Omental fat pad (tissue), 4 donors: ENCODE results near the gene TAPBP. TPM values are rescaled to one million over a fixed set of nuclear protein-coding genes. Genes with fewer than 3 reads are reported as not detected.
A peak's percentile ranks its signal among the peaks of the same experiment; 100 is the strongest.
"Not testable (repeated sequence)": the region's sequence is repeated elsewhere in the genome, so short reads cannot be mapped to it uniquely, and the experiment has no call there.

Experiments
- ATAC-seq: fragments of 150-250 bp; one replicate; pipeline ENCODE4 v1.9.1; 2016; ENCODE audit warnings: mild to moderate bottlenecking, moderate library complexity; ENCODE audit not compliant: low FRiP score
- DNase-seq: peaks from one replicate; pipeline ENCODE4 v3.0.0-alpha.2; 2019; ENCODE audit warnings: low spot score
- CTCF ChIP-seq, 3 donors: fragments of 450-650 bp; IDR thresholded peaks; one replicate each; pipeline ENCODE4 v1.5.1; 2016 to 2017; ENCODE audit warnings: antibody characterized with exemption in 3 of 3, mild to moderate bottlenecking in 3 of 3, moderate library complexity in 2 of 3
- total RNA-seq, 4 donors: library from RNA; depleted of rRNA; stranded (reverse); fragments of >200 nt; gene quantifications; one replicate each; pipeline ENCODE4 v1.1.0, GENCODE V29; 2016

Gene TAPBP
- total RNA-seq, 4 donors from 2014 or later = 50.2 to 90.5 (median 69.1) TPM

DNA sequence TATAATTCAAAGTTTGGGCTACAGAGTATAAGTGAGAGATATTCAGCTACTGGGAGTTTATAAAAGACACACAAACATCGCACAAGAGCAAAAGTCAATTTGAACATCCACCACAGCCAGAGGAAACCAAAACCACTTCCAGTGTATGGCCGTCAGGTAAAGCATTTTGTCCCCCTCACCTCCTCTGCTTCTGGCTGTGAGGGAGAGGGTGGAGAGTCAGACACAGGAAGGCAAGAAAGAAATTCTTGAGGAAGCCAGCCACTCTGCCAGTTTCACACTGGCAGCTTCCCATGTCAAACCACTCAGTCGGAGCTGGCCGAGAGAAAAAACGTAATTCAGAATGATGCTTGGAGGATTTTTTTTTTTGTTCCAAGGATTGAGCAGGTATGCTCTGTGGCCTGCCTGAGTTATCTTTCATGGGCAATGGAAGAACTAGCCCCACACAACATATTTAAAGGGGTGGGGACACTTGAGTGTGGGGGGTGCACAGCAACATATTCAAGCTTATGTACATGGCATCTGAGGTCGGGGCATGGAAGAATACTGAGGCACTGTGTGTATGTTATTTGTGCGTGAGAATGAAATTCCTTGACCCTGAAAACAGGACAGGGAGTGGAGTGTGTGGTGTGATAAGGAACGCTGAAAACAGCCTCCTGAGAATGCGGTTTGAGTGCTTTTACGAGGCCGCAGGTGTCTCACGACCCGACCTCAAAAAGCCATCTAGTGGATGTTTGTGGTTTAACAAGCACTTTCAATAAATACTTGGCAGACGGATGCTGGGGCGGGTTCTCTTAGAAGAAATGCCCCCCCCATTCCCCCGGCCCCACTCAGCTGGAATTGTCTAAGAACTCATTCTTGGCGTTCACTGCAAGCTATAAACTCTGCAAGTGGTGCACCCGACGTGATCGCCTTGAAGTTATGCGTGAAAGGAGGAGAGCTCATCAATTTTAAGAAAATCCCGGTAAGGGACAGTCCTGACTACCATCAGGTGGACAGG is 31.1 kb upstream of the TAPBP start:
- ATAC-seq (peak; percentile 68), DNase-seq (no peak)
- peak in 1 of 3 donors; percentile 12 for TF ChIP-seq CTCF (IDR thresholded peaks at IDR 0.05)

DNA sequence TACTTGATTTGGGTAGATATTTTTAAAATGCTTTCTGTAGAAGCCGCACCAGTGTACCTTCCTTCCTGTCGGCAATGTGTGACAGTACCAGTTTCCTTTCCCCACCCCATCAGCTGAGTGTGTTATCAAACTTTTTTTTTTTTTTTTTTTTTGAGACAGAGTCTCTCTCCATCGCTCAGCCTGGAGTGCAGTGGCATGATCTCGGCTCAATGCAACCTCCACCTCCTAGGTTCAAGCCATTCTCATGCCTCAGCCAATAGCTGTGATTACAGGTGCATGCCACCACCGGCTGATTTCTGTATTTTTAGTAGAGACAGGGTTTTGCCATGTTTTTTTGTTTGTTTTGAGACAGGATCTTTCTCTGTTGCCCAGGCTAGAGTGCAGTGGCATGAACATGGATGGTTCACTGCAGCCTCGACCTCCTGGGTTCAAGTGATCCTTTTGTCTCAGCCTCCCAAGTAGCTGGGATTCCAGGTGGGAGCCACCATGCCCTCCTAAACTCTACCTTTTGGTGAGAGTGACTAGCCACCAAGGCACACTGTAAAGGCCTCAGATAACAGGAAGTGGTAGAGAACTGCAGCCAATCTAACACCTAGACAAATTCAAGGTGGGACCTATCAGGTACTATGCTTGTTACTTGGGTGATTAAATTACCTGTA is 30.2 kb upstream of the TAPBP start:
- TF ChIP-seq CTCF (IDR thresholded peaks at IDR 0.05) = no peak
- ATAC-seq (no peak), DNase-seq (no peak)

GRCh38 chr6:33343606-33343952 is 29.7 kb upstream of the TAPBP start:
- not testable (repeated sequence) for ATAC-seq, DNase-seq

GRCh38 chr6:33339193-33339592 is 25.3 kb upstream of the TAPBP start:
- DNase-seq (no peak), ATAC-seq (no peak)
- TF ChIP-seq CTCF (IDR thresholded peaks at IDR 0.05) = no peak

DNA sequence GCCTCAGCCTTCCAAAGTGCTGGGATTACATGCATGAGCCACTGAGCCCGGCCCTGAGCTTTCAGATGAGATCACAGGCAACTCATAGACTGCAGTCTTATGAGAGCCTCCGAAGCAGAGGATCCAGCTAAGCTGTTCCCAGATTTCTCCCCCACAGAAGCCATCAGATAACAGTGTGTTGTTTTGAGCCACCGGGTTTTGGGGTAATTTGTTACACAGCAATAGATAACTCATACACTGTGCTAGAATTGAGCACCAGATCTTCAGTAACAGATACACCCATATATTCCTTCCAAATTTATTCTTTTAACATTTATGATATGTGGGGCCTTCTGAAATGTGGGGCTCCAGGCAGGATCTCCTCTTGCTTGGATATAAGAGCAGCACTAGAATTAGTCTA is 22.6 kb upstream of the TAPBP start:
- ATAC-seq (no peak), DNase-seq (no peak)
- TF ChIP-seq CTCF (IDR thresholded peaks at IDR 0.05) = no peak

GRCh38 chr6:33335916-33336315 is 22.0 kb upstream of the TAPBP start:
- TF ChIP-seq CTCF (IDR thresholded peaks at IDR 0.05) = no peak
- DNase-seq = no peak
- ATAC-seq = no peak

GRCh38 chr6:33333666-33334065 is 19.8 kb upstream of the TAPBP start:
- no peak for TF ChIP-seq CTCF (IDR thresholded peaks at IDR 0.05)

More at GRCh38 chr6:33333666-33334065, 19.8 kb upstream of the TAPBP start:
- ATAC-seq (no peak), DNase-seq (no peak)
